GM19193 (cell line): Measurements from ENCODE around the gene PRDM12.
A peak's percentile ranks its signal among the peaks of the same experiment; 100 is the strongest.

Experiments
- POLR2A ChIP-seq: IDR thresholded peaks from 4 replicates; pipeline ENCODE4 v1.6.1; 2011; ENCODE audit not compliant: insufficient read depth, insufficient read length; ENCODE audit errors: extremely low read depth

PRDM12 gene

DNA sequence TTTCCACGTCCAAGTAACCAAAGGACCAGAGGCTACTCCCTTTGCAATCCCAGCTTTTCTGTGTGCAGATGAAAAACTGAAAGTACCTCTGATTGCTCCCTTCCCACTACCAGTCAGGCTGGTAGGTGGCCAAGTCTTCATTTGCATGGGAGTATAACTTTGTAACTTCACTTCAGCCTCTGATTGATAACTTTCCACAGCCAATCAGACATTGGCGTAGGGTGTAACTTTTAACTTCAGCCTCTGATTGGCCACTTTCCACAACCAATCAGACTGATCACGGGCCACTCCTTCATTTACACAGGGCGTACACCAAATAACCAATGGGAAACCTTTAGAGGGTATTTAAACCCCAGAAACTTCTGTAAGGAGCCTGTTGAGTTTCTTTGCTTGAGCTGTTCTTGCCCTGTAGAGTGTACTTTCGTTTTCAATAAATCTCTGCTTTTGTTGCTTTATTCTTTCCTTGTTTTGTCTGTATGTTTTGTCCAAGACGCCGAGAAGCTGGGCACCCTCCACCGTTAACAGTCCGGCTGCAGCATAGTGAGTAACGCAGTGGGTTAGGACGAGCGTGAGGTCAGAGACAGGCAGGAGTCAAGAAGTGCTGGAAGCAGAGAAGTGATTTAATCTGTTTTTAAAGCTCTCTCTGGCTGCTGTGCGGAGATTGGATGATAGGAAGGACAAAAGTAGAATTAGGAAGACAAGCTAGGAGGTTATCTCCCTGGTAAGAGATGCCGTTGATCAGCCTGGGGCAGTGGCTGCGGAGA, 25.7 kb downstream of the PRDM12 start:
- peak; percentile 37 for TF ChIP-seq POLR2A

DNA sequence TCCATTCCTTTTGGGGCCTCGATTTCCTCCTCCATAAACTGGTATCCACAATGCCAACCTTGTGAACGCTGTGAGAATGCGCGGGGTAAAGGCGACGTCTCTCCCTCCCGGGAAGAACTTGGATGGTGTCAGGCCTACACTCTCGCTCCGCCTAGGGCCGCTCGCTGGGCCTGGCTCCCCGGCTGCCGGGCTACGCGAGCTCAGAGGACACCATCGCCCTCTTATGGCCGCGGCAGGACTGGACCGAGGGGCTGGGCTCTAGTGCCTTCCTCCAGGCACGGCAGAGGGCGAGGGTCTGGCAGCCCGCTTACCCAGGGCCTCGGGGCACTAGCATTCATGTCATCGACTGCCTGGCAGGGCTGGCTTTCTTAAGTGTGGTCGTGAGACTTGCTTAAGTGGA, 27.9 kb downstream of the PRDM12 start:
- no peak for TF ChIP-seq POLR2A

DNA sequence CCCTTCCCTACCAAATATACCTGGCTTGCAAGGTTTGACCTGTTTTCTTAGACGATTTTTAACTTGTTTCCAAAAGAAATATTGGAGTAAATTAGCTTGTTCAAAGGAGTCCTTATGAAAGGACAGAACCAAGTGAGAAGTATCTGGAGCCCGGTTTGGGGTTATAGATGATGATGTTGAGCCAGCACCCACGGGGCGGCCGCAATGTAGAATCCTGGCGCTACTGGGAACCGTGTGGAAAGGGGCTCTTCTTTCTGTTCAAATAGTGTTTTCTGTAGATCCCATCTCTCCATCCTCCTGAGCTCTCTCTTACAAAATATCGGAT, 28.7 kb downstream of the PRDM12 start:
- no peak for TF ChIP-seq POLR2A

DNA sequence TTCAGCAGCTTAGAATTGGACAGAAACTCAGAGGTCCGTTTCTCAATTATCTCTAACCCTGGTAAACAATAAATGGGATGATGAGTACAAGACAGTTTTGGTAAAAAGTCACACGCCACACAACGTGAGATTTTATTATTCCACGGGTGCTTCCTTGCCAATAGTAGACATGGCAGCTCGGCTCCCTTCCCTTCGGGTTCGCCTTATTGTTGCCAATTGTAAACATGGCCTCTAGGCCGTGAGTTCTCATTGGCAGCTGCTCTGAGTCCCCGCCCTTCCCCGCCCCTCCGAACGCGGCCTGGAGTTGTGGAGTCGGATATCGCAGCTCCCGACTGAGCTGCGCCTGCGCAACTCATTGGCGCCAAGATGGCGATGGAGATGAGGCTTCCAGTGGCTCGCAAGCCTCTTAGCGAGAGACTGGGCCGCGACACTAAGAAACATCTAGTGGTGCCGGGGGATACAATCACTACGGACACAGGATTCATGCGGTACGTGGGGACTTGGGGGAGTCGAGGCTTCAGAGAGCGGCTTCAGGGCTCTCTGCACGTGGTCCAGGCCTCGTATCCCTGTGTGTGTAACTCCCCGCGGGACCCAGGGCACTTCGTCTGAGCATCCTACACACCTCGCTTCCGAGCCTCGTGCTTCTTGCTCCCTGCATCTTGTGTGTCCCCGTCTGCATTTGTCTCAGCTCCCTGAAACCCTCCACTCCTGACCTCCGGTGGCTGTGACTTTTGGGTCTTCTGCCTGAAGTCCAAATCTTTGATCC, 29.2 kb downstream of the PRDM12 start, which contains the start of gene EXOSC2:
TSS of gene EXOSC2 (plus strand) at position 355 of the 766 bp plus-strand sequence. CDS start at position 367, 12 bp downstream.
- peak; percentile 95 for TF ChIP-seq POLR2A

DNA sequence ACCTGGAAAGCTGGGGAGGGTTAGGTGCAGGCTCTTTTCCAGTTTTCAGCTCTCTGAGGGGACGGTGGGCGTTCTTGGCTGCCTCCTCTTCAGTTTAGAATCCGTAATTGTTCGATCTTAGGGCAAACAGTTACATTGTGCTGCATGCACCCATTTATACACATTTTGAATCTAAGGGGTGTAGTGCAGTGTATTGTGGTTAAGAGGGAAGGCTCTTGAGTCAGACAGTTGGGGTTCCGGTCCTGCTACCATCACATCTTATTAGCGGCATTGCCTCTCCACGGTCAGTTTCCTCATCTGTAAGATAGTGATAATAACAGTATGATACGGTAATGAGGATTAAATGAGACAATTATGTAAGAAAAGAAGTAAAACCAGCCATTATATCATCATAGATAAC, 29.8 kb downstream of the PRDM12 start:
- TF ChIP-seq POLR2A = no peak

DNA sequence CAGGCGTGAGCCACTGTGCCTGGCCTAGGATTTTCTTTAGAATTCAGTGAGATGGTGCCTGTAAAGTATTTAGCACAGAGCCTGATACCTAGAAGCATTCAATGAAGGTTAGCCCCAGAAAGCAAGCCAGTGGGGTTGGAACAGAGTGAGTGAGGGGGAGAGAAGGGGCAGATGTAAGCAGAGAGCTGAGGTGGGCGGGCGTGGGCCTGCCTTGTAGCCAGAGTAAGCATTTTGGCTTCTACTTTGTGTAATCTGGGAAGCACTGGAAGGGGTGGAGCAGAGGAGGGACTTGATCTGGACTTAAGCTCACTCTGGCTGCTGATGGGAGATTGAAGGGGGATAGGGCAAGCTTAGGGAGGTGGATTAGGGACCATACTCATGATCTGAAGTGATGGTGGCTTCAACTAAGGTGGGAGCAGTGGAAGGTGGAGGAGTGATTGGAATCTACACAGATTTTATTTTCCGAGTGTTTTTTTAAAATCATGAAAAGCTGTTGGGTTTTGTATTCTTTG, 31.8 kb downstream of the PRDM12 start:
- no peak for TF ChIP-seq POLR2A

DNA sequence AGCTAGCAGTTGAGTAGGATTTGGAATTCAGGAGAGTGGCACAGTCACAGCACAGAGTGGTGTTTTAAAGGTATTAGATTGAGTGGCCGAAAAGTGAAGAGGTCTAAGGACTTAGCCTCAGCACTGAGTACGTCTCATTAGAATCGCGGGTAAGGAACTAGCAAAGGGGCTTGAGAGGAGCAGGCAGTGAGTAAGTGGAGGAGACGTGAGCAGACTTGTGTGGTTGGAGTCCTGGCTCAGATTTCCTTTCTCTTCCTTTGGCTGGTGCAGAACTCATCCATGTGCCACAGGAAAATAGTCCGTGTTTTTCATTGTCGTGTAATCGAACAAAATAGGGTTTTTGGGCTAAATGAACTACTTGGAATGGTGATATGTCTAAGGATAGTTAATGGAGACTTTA, 32.6 kb downstream of the PRDM12 start:
- TF ChIP-seq POLR2A = no peak

DNA sequence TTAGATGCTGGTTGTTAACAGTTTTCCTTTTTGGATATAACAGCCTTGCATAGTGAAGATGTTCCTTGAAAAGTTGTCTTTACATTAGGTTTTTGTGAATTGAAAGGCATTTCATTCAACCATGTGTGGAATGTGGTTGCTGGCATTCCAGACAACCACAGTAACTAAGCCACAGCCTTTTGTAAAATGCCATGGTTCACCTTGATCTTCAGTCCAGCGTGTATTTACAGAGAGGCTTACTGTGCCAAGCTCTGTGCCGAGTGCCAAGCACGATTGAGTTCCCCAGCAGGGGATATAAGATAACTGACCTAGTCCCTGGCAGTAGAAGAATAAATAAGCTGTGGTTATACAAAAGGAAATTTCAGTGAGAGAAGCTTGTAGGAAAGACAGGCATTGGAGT, 34.1 kb downstream of the PRDM12 start:
- no peak for TF ChIP-seq POLR2A

DNA sequence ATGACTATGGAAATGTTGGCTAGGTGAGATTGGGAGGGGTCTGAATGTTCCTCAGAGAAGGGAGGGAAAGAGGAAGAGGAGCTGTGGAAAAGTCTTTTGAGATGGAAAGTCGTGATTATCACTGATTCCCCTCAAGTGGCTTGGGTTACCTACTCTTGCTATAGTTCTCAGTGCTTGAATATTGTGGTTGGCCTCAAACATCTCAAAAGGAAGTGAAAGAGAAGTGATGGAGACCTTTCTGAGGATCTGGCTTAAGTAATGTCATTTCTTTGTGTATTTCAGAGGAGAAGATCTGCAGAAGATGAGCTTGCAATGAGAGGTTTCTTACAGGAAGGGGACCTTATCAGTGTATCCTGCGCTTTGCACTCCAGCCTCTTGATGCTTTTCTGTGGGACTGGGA, 34.7 kb downstream of the PRDM12 start:
- no peak for TF ChIP-seq POLR2A

DNA sequence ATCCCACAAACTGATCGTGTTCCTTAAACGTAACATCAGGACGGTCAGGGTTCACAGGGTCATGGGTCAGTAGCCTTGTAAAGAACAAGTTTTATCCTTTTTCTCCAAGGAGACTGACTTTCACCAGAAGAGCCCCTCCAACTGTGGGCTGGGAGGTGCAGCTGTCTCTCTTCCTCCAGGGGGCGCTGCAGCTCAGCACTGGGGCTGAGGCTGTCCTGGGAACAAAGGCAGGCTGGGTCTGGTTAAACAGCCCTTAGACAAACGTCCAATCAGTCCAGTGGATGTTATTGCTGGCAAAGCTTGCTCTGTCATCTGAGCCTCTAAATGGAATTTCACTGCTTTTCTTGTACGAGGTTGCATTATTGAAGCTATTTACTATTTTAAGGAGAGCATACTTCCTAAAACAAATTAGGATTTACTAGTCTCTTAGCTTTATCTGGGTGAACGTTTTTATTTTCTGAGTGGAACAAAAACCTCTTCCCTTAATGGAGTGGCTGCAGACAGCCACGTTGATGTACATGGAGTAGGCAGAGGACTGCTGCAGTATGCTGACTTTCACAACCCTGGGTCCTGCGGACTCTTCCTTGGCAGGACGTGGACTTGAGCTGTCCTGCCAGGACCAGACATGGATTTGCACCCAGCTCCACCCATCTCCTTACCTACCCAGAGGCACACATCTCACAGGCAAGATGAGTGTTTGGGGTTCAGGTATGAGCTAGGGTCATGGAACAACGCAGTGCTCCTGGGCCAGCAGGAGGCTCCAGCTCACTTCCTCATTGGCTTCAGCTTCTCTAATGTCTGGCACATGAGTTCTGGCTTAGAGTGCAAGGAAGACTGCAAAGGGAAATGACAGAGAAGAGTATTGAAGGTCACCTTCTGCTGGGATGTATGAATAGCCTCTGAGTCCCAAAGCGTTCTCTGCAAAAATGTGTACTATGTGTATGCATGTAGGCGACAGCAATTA, 36.9 kb downstream of the PRDM12 start:
- no peak for TF ChIP-seq POLR2A

DNA sequence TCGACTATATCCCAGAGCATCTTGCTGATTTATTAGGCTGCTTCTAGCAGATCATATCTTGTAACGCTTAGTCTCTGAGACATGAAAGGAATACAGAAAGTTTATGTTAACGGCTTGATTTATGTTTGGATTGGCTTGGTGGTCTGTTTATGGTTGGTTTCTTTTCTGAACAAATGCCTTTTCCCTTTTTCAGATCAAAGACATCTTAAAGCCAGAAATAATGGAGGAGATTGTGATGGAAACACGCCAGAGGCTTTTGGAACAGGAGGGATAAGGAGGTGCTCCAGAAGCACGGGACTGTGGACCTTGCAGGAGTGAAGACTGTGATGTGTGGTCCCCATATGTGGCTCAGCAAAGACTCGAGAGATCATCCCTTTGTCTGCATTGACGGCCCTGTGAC, 39.1 kb downstream of the PRDM12 start:
- TF ChIP-seq POLR2A = no peak

DNA sequence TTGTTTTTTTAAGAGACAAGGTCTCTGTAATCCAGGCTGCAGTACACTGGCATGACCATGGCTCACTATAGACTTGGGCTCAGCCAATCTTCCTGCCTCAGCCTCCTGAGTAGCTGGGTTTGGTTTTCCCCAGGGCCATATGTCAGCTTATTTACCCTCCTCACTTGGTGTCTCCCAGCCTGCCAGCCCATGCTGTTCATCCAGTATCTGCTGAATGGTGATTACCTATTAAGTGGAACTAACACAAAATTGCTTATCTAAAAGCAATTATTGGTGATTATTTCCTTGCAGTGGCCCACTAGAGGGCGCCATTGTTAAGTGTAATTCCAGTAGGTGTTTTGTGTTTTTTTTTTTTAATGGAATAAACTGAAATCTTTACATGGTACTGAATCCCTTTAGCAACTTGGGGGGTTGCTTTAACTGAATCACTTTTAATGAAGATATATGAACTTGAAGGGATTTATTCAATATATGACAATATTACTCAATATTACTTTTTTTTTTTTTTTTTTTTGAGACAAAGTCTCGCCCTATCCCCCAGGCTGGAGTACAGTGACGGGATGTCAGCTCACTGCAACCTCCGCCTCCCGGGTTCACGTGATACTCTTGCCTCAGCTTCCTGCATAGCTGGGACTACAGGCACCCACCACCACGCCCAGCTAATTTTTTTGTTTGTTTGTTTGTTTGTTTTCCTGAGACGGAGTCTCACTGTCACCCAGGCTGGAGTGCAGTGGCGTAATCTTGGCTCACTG, 43.0 kb downstream of the PRDM12 start:
- no peak for TF ChIP-seq POLR2A

DNA sequence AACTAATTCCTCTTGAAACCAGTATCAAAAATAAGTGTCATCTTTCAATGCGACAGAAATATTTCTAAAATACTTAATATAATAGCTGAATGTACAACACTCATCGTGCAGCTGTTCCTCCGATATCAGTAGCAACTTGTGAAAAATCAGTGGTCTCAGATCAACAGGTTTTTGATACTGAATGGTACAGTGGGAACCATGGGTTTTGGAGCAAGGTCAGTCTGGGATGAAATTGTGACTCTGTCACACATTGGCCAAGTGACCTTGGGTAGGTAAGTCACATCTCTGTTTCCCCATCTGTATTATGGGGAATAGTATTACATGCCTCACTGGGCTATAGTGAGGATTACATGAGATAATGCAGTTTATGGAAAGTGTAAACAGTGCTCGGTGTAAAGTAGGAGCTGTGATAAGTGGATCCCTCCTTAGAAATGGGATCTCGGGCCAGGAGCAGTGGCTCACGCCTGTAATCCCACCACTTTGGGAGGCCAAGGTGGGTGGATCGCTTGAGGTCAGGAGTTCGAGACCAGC, 46.5 kb downstream of the PRDM12 start:
- TF ChIP-seq POLR2A = no peak

DNA sequence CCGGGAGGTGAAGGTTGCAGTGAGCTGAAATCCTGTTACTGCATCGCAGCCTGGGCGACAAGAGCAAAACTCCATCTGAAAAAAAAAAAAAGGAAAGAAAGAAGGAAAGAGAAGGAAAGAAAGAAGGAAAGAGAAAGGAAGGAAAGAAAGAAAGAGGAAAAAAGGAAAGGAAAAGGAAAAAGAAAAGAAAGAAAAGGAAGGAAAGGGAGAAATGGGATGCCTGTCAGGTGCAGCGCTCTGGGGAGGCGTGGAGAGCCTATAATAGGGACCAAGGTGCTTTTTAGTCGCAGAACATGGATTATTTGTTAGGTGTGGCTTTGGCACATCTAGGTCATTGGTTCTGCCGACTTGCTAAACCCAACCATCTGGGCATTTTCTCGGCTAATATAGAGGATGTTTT, 47.1 kb downstream of the PRDM12 start:
- TF ChIP-seq POLR2A = no peak
